C4-2B (cell line): Measurements from ENCODE around the gene IL1R2.

Experiments
- ZFX ChIP-seq: fragments of 450-650 bp; IDR thresholded peaks from 2 replicates; pipeline ENCODE4 v1.6.1; 2017
- TF ChIP-seq, protein P1 (sequence below): fragments of 450-650 bp; conservative IDR thresholded peaks from 2 replicates; pipeline ENCODE4 v1.5.1; 2017; ENCODE audit warnings: mild to moderate bottlenecking

DNA sequence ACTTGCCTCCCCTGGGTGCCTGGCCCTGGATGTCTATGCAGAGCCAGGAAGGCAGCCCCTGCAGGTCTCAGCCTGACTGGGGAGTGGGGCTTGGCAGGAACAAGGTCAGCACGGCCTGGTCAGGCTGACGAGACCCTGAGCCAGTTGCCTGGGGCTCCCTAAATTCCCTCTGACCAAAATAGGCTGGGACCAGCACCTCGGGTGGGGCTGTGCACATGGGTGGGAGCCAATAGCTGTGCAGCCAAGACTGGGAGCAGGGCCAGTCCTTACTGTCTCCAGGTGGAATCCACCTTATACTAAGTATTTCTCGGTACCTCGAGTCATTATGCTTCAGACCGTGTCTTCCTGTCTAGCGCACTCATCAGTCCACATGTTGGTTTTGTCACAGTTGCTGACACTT lies 11.4 kb upstream of the IL1R2 start:
- TF ChIP-seq, protein P1, sequence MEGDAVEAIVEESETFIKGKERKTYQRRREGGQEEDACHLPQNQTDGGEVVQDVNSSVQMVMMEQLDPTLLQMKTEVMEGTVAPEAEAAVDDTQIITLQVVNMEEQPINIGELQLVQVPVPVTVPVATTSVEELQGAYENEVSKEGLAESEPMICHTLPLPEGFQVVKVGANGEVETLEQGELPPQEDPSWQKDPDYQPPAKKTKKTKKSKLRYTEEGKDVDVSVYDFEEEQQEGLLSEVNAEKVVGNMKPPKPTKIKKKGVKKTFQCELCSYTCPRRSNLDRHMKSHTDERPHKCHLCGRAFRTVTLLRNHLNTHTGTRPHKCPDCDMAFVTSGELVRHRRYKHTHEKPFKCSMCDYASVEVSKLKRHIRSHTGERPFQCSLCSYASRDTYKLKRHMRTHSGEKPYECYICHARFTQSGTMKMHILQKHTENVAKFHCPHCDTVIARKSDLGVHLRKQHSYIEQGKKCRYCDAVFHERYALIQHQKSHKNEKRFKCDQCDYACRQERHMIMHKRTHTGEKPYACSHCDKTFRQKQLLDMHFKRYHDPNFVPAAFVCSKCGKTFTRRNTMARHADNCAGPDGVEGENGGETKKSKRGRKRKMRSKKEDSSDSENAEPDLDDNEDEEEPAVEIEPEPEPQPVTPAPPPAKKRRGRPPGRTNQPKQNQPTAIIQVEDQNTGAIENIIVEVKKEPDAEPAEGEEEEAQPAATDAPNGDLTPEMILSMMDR, result no peak
- no peak for TF ChIP-seq ZFX
